Osteoblast (primary cell): ENCODE results near the gene PIP5K1B. TPM values are rescaled to one million over a fixed set of nuclear protein-coding genes. Genes with fewer than 3 reads are reported as not detected.

ENCODE experiments used
- DNase-seq: peaks from one replicate; pipeline ENCODE4 v3.0.0; 2011; ENCODE audit warnings: low spot score, mixed read lengths; ENCODE audit not compliant: insufficient read length; ENCODE audit errors: missing footprints
- H2AFZ ChIP-seq: 2 replicates; pipeline ENCODE4 v1.6.0; 2011; ENCODE audit warnings: mild to moderate bottlenecking, low read length
- H3K27ac ChIP-seq: 2 replicates; pipeline ENCODE4 v1.5.1; 2011; ENCODE audit warnings: mild to moderate bottlenecking, low read depth, low read length, moderate library complexity
- H3K27me3 ChIP-seq: 2 replicates; pipeline ENCODE4 v1.6.0; 2012; ENCODE audit warnings: mild to moderate bottlenecking, control low read depth, inconsistent platforms, low read length, moderate library complexity; ENCODE audit not compliant: insufficient read depth
- H3K36me3 ChIP-seq: 2 replicates; pipeline ENCODE4 v1.5.1; 2011; ENCODE audit warnings: mild to moderate bottlenecking, low read length, control low read depth, moderate library complexity; ENCODE audit not compliant: insufficient read depth
- H3K4me1 ChIP-seq: 2 replicates; pipeline ENCODE4 v1.5.1; 2011; ENCODE audit warnings: mild to moderate bottlenecking, low read length, control low read depth, moderate library complexity; ENCODE audit not compliant: insufficient read depth
- H3K4me2 ChIP-seq: 2 replicates; pipeline ENCODE4 v1.6.0; 2011; ENCODE audit warnings: mild to moderate bottlenecking, low read length; ENCODE audit not compliant: insufficient read depth
- H3K4me3 ChIP-seq: fragments of 200-600 bp; sonication (generic); 3 replicates; pipeline ENCODE4 v1.5.1; 2012; ENCODE audit warnings: mild to moderate bottlenecking, low read length, inconsistent platforms; ENCODE audit not compliant: insufficient read depth
- H3K79me2 ChIP-seq: 2 replicates; pipeline ENCODE4 v1.6.0; 2012; ENCODE audit warnings: mild to moderate bottlenecking, low read length, control low read depth, inconsistent platforms; ENCODE audit not compliant: insufficient read depth
- H3K9me3 ChIP-seq: 2 replicates; pipeline ENCODE4 v1.5.1; 2011; ENCODE audit warnings: low read depth, low read length, control low read depth
- H4K20me1 ChIP-seq: 2 replicates; pipeline ENCODE4 v1.6.0; 2012; ENCODE audit warnings: mild to moderate bottlenecking, low read length, control low read depth; ENCODE audit not compliant: insufficient read depth
- CTCF ChIP-seq: IDR thresholded peaks from 2 replicates; pipeline ENCODE4 v1.5.1; 2011; ENCODE audit warnings: mild to moderate bottlenecking, low read depth, low read length, moderate library complexity; ENCODE audit errors: extremely low read depth
- total RNA-seq: library from RNA; depleted of rRNA; stranded (reverse); fragments of >200 nt; gene quantifications from 2 replicates; pipeline ENCODE4 v1.2.3, GENCODE V29; 2012

The PIP5K1B gene
- total RNA-seq, 1 donor, result not detected

GRCh38 chr9:68808338-68808890 lies 103.4 kb downstream of the PIP5K1B start:
- Histone ChIP-seq H3K4me2 (no peak overlapping the region), H3K4me3 (no peak overlapping the region), H2AFZ (no peak overlapping the region), H3K79me2 (no peaks in the 10 kb centered on the region), H3K27me3 (no peaks in the 10 kb centered on the region), H3K4me1 (no peaks in the 10 kb centered on the region), H3K36me3 (no peaks in the 10 kb centered on the region), H3K27ac (no peak overlapping the region), H4K20me1 (no peaks in the 10 kb centered on the region), H3K9me3 (no peaks in the 10 kb centered on the region)
- TF ChIP-seq CTCF, result no peak
- no peak for DNase-seq

- no peak for TF ChIP-seq CTCF
- no peak overlapping the region for H2AFZ ChIP-seq
- H3K4me2 ChIP-seq, result no peak overlapping the region
- no peaks in the 10 kb centered on the region for H3K27me3 ChIP-seq
- DNase-seq, result no peak
- no peaks in the 10 kb centered on the region for H3K79me2 ChIP-seq
- H4K20me1 ChIP-seq, result no peaks in the 10 kb centered on the region
- H3K4me3 ChIP-seq, result no peak overlapping the region
- H3K36me3 ChIP-seq, result no peaks in the 10 kb centered on the region
- no peaks in the 10 kb centered on the region for H3K9me3 ChIP-seq
- no peaks in the 10 kb centered on the region for H3K4me1 ChIP-seq
- H3K27ac ChIP-seq, result no peak overlapping the region
These were observed 112.2 kb downstream of the PIP5K1B start for GRCh38 chr9:68817079-68817875.

DNA sequence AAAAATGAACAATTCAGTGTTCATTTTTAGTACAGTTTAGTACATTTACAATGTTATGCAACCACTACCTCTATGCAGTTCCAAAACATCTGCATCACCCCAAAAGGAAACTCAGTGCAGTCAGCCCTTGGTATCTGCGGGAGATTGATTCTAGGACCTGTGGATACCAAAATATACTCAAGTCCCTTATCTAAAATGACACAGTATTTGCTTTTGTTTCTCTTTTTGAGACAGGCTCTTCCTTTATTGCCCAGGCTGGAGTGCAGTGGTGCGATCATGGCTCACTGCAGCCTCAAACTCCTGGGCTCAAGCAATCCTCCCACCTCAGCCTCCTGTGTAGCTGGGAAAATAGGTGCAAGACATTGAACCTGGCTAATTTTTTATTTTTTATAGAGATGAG lies 114.0 kb downstream of the PIP5K1B start:
- Histone ChIP-seq H3K79me2 (no peaks in the 10 kb centered on the region), H4K20me1 (no peaks in the 10 kb centered on the region), H3K27me3 (no peaks in the 10 kb centered on the region), H3K9me3 (no peaks in the 10 kb centered on the region), H3K4me2 (no peak overlapping the region), H3K4me1 (no peaks in the 10 kb centered on the region), H3K27ac (no peak overlapping the region), H3K36me3 (no peaks in the 10 kb centered on the region), H2AFZ (no peak overlapping the region), H3K4me3 (no peak overlapping the region)
- TF ChIP-seq CTCF, result no peak
- no peak for DNase-seq

DNA sequence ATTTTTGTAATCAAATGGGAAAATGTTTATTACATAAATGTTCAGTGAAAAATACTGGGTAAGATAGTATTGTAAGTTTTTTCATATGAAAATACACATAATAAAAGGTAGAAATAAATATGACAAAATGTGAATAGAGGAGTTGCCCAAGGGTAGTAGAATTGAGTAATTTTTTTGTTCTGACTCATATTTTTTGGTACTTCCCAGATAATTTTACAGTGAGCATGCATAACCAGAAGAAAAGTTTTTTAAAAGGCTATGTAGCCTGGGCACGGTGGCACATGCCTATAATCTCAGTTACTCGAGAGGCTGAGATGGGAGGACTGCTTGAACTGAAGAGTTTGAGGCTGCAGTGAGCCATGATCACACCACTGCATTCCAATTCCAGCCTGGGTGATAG lies 116.9 kb downstream of the PIP5K1B start:
- Histone ChIP-seq H4K20me1 (no peaks in the 10 kb centered on the region), H3K4me2 (no peak overlapping the region), H3K79me2 (no peaks in the 10 kb centered on the region), H3K27ac (no peak overlapping the region), H3K4me1 (no peaks in the 10 kb centered on the region), H3K36me3 (no peaks in the 10 kb centered on the region), H3K9me3 (no peaks in the 10 kb centered on the region), H3K4me3 (no peak overlapping the region), H2AFZ (no peak overlapping the region), H3K27me3 (peaks cover 4% of the 10 kb centered on the region)
- no peak for DNase-seq
- TF ChIP-seq CTCF, result no peak
